Stimulated activated CD4-positive, alpha-beta T cell treated with anti-CD3 and anti-CD28 coated beads, TNF-alpha, amount 100 ng/mL, for 48 hours (primary cell): ENCODE data around the gene FAM185A.
"Not testable (repeated sequence)": the region's sequence is repeated elsewhere in the genome, so short reads cannot be mapped to it uniquely, and the experiment has no call there.

Source experiments
- DNase-seq, 3 donors: peaks; one replicate each; pipeline ENCODE4 v3.0.0-alpha.2; 2020; ENCODE audit warnings: low read depth in 3 of 3

Gene FAM185A

GRCh38 chr7:102830197-102830596 lies 81.4 kb downstream of the FAM185A start:
- no peak for DNase-seq

- DNase-seq = no peak
Measured at GRCh38 chr7:102832674-102833073, 83.9 kb downstream of the FAM185A start.

- DNase-seq = no peak
Measured at GRCh38 chr7:102833343-102833742, 84.5 kb downstream of the FAM185A start.

- no peak for DNase-seq
Measured at GRCh38 chr7:102834466-102834865, 85.7 kb downstream of the FAM185A start.

- no peak for DNase-seq
Measured at GRCh38 chr7:102834999-102835398, 86.2 kb downstream of the FAM185A start.

GRCh38 chr7:102836191-102836919 lies 87.6 kb downstream of the FAM185A start:
- DNase-seq = no peak

GRCh38 chr7:102836977-102837376 lies 88.2 kb downstream of the FAM185A start:
- DNase-seq = no peak

- DNase-seq = no peak
Measured at GRCh38 chr7:102837802-102838201, 89.0 kb downstream of the FAM185A start.

- DNase-seq = not testable (repeated sequence)
Measured at GRCh38 chr7:102838572-102839101, 89.8 kb downstream of the FAM185A start.

- DNase-seq = no peak
Measured at GRCh38 chr7:102840404-102840803, 91.6 kb downstream of the FAM185A start.

- DNase-seq = no peak
Measured at GRCh38 chr7:102841290-102841689, 92.5 kb downstream of the FAM185A start.

GRCh38 chr7:102842284-102842683 lies 93.5 kb downstream of the FAM185A start:
- DNase-seq = no peak

GRCh38 chr7:102843850-102844249 lies 95.1 kb downstream of the FAM185A start:
- no peak for DNase-seq

GRCh38 chr7:102845346-102845745 lies 96.5 kb downstream of the FAM185A start:
- no peak for DNase-seq

GRCh38 chr7:102849079-102849478 lies 100.3 kb downstream of the FAM185A start:
- no peak for DNase-seq

GRCh38 chr7:102849538-102849937 lies 100.7 kb downstream of the FAM185A start:
- no peak for DNase-seq

GRCh38 chr7:102856036-102856435 lies 107.2 kb downstream of the FAM185A start:
- DNase-seq = no peak
